Fibroblast of skin of right biceps (primary cell): ENCODE measurements around the gene RMND5B.
"Not testable (repeated sequence)": the region's sequence is repeated elsewhere in the genome, so short reads cannot be mapped to it uniquely, and the experiment has no call there.

ENCODE experiments used
- DNase-seq: peaks from one replicate; pipeline ENCODE4 v3.0.0-alpha.2; 2013

The RMND5B gene

DNA sequence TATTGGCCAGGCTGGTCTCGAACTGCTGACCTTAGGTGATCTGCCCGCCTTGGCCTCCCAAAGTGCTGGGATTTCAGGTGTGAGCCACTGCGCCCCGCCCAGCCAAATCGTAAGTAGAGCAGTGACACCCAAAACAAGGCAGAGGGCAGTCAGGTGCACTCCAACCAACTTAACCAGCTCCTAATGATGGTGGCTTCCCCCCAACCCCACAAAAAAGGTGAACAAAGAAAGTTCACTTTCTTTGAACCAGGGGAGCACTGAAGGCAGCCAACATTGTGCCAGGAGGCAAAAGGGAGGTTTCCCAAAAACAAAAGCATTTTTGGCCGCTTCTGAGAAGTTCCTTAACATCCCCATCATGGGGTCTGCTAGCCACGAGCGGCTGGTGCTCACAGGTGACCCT lies 46.8 kb downstream of the RMND5B start:
- no peak for DNase-seq

DNA sequence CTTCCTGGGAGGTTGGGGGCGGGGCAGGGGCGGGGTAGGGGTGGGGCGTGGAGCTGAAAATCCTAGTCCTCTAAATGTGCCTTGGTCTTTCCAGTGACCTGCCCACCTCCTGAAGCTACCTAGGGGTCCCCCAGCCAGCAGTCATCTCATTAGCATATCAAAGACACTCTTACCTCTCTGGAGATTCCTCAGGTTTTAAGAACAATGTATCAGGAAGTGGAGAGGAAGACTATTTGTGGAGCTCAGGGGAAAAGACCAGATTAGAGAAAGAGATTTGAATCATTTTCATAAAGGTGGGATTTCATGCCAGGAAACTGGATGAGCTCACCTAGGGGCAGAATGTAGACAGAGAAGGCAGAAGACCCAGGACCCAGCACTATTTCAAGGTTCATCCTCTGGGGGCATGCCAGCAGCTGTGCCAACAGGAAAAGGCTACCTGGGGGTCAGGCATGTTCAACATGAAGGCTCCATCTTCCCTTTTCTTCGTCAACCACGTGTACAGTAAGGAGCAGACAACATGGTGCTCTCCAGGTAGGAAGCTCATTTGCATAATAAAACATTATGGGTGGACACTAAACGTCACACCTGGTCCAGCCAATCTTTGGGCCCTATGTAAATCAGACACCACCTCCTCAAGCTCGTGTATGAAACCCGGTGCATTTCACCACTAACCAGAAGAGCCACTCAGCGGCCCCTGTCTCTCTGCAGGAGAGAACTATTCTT lies 49.5 kb downstream of the RMND5B start:
- DNase-seq = no peak

DNA sequence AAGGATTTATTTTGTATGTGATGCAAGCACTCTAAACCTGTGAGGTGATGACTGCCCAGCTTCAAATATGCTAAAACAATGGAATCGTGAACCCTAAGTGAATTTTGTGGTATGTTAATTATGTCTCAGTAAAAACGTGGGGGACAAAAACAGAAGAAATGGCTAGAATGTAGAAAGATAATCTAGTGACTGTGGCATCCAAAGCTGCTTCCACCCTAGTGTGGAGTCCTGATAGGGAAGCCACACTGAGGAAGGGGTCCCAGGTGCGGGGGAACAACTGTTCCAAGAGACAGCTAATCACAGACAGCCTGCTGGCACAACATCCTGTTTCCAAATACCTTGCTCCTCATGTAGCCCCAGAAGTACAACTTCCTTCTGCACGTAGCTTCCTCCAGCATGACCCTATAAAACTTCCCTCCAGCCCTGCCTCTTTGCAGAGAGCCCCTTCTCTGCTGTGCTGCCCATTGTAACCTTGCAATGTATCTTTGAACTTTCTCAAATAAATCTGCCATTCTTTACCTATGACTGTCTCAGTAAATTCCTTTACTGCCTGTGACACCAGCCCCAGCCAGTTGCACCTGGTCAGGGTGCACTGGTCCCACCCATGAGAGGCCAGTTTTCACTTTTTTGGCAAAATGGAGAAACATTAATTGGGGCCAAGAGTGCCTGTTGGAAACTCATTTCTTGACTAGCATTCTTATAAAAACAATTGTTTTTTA lies 51.5 kb downstream of the RMND5B start:
- no peak for DNase-seq

DNA sequence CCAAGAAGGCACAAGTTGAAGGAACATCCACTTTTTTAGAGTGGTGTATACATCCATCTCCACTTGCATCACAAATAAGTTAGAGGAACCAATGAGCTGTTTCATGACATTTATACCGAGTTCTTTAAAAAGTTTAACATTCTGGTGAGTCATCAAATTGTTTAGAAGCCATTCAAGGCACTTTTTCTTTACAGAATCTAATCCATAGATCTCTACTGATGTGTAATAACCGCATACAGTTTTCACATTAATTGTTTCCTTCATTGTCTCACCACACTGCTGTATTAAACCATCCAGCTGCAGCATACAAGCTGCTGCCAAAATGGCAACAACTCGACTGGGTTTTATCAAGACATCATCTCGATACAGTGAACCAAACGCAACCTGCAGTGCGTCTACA lies 55.6 kb downstream of the RMND5B start:
- peak; percentile 69 for DNase-seq

DNA sequence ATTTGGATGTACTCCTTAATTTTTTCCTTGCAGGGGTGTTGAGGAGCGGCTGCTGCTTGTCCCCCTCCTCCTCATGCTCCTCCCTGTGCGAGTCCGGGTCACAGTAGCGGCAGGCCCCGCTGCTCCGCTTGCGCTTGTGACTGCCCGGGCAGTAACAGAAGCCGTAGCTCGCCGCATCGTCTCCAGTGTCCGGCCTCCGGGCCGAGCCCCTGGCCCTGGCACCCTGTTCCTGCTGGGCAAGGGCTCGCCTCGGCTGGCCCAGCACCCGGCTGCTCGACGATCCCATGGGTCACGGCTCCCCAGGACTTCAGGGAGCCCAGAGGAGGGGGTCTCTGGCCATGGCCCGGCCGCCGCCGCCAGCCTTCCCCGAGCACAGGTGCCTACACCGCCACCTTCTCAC lies 56.2 kb downstream of the RMND5B start, which contains the start of gene GMCL2:
TSS of gene GMCL2 (minus strand) at position 358 of the 400 bp plus-strand sequence. CDS start at position 286, 72 bp downstream.
- DNase-seq = no peak

DNA sequence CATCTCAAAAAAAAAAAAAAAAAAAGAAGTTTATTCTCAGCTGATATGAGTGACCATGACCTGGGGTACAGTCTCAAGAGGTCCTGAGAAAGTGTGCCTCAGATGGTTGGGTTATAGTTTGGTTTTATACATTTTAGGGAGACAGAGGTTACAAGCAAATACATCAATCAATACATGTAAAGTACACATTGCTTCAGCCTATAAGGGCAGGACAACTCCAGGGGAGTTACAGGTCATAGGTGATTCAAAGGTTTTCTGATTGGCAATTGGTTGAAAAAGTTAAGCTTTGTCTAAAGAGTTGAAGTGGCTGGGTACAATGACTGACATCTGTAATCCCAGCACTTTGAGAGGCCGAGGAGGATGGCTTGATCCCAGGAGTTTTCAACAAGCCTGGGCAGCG lies 58.6 kb downstream of the RMND5B start:
- DNase-seq = no peak

DNA sequence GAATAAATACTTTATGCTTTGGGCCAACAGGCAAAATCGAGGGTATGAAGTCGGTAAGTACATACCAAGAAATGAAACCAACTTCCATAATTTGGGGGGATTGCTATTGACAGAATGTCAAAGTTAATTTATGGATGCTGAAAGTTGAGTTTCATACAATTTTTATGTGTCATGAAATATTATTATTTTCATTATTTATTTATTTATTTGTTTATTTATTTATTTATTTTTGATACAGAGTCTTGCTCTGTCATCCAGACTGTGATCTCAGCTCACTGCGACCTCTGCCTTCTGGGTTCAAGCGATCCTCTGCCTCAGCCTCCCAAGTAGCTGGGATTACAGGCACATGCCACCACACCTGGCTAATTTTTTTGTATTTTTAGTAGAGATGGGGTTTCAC lies 60.8 kb downstream of the RMND5B start:
- no peak for DNase-seq

DNA sequence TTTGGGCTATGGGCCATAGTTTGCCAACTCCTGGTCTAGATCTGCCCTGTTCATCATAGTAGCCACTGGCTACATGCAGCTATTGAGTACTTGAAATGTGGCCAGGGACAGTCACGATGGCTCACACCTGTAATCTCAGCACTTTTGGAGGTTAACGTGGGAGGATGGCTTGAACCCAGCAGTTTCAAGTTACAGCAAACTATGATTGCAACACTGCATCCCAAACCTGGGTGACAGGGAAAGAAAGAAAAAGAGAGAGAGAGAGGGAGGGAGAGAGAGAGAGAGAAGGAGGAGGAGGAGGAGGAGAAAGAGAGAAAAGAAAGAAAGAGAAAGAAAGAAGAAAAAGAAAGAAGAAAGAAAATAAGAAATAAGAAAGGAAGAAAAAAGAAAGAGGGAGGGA lies 61.4 kb downstream of the RMND5B start:
- no peak for DNase-seq

DNA sequence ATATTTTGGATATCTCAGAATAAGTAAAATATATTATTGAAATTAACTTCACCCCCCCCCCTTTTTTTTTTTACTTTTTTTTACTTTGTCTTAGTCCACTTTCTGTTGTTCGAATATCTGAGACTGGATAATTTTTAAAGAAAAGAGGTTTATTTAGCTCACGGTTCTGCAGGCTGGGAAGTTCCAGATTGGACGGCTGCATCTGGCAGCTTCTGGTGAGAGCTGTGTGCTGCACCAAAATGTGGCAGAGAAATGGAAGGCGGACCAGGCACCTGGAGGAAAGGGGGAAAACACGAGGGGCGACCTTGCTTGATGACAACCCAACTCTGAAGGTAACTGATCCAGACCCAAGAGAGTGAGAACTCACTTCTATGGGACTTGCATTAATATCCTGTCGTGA lies 62.0 kb downstream of the RMND5B start:
- DNase-seq = no peak

DNA sequence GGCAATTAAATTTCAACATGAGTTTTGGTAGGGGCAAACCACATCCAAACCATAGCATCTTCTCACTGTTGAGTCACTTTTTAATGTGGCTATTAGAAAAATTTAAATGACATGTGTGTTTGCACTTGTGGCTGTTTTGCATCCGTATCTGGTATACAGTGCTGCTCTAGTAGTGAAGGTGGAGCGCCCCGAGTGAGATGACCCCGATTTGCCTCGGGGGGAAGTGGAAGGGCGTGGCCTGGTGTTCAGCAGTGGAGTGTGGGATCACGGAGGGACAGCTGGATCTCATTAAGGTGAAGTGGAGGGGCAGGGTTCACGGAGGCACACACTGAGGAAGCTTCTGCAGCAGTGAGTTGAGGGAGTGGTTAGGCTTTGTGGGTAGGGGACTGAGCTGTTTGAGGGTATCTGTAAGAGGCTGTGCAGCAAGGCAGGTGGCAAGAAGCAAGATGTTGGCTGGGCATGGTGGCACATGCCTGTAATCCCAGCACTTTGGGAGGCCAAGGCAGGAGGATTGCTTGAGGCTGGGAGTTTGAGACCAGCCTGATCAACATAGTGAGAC lies 62.5 kb downstream of the RMND5B start:
- no peak for DNase-seq

DNA sequence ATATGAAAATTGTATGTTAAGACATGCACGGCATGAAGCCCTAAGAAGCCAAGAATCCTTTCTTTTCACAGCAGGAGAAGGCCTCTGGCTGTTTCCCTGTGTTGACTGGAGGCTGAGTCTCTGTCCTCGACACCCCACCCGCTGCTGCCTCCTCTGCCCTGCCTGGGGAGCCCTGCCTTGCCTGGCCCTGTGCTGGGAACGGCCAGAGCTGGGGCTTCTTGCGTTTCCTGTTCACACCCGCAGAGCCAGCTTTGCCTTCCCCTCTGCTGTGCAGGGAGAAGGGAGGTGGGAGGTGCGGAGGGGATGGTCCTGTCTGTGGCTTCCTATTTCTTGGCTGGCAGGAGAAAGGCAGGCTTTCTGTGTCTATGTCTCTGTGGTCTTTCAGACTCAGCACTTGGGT lies 63.2 kb downstream of the RMND5B start:
- DNase-seq = no peak

DNA sequence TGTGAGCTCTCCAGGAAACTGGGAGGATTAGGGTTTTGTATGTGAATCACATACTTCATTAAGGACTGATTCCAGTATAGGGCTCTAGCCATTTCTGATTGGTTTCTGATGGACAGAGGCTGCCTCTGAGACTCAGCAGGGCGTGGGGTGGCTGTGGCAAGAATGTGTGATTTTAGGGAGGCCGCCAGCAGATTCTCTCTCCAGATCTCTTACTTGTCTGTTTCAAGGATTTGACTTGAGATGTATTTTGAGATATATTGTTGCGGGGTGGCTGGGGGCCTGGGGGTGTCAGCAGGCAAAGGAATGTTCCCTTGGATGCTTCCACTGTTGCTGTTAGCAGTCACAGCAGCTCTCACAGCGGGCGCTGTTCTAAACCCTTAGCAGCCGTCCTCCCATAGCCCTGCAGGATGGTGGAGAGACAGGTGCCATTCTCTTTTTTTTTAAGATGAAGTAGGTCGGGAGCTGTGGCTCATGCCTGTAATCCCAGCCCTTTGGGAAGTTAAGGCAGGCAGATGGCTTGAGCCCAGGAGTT lies 65.5 kb downstream of the RMND5B start:
- no peak for DNase-seq

DNA sequence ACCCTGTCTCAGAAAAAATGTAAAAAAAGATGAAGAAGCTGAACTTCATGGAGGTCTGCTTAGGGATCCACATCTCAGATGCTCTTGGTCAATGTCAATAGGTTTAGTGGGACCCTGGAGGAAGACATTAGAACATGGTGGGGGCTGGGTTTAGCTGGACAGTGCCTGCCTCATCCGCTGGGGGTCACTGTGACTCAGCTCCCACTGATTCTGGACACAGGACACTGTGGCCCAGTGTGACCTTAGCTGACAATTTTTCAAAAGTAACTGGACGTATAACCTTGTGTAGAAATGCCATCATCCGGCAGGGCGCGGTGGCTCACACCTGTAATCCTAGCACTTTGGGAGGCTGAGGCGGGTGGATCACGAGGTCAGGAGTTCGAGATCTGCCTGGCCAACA lies 66.2 kb downstream of the RMND5B start:
- DNase-seq = no peak

DNA sequence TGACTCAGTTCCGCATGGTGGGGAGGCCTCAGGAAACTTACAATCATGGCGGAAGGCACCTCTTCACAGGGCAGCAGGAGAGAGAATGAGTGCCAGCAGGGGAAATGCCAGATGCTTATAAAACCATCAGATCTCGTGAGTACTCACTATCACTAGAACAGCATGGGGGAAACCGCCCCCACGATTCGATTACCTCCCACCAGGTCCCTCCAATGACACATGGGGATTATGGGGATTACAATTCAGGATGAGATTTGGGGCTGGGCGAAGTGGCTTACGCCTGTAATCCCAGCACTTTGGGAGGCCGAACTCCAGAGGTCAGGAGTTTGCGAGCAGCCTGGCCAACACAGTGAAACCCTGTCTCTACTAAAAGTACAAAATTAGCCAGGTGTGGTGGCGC lies 67.3 kb downstream of the RMND5B start:
- not testable (repeated sequence) for DNase-seq

DNA sequence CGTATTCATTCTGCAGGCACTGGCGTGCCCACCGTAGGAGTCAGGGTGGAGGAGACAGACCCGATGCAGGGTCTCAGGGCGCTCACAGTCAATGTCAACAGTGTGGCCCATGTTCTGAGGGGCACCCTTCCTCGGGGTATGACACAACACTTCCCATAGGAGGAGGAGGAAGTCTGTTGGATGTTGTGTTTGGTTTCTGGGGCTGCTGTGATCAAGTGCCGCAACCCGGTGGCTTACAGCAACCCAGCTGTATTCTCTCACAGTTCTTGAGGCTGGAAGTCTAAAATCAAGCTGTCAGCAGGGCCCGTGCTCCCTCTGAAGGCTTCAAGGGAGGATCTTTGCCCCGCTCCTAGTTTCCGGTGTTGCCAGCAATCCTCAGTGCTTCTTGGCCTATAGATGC lies 67.9 kb downstream of the RMND5B start:
- DNase-seq = no peak

DNA sequence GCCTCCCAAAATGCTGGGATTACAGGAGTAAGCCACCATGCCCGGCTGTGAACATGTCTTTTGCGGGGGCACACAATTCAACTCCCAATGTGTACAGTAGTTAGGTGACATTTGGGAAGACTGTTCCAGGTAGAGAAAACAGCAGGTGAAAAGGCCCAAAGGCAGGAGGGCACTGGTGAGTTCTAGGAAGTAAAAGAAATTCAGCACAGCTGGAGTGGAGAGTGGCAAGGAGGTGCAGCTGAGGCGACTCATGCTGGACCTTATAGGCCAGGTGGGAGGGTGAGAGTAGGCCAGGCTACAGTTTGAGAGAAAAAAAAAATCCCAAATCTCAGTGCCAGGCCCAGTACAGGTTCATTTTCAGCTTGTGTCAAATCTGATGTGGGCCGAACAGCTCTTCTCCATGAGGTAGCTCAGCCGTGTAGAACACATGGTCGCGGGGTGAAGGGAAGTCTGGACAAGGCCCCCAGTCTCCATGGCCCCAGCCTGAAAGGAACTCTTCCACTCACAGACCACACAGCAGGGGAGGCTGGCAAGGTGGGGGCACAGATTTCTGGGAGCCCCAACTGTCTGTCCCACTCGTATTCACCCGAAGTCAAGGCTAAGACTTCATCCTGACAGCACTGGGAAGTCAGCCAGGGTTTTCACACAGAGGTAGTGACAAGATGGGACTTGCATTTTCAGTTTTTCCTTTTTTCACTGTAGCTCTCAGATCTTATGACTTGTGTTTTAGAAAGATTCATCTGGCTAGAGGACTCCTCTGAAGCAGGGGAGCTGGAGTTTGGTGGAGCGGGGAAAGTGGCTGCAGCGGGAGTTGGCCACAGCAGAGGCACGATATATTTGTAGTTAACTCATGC lies 69.0 kb downstream of the RMND5B start:
- DNase-seq = no peak
